OCI-LY3 (cell line): ENCODE measurements around the gene SYNPO2.

ENCODE experiments used
- H2AFZ ChIP-seq: fragments of 200-600, 300-600 bp; shearing (Covaris generic); 2 replicates; pipeline ENCODE4 v1.6.0; 2014; ENCODE audit warnings: antibody characterized with exemption, low read depth, low read length
- H3K27ac ChIP-seq: fragments of 200-600, 300-600 bp; sonication (generic); 2 replicates; pipeline ENCODE4 v1.5.1; 2014; ENCODE audit warnings: mild to moderate bottlenecking, low read length, moderate library complexity, mixed read lengths
- H3K27me3 ChIP-seq: fragments of 200-600, 300-600 bp; sonication (generic); 2 replicates; pipeline ENCODE4 v1.6.1; 2014; ENCODE audit warnings: low read depth, low read length, mixed read lengths
- H3K36me3 ChIP-seq: fragments of 200-600, 300-600 bp; sonication (generic); replicated peaks from 2 replicates; pipeline ENCODE3; 2014; ENCODE audit warnings: low read depth, low read length, mixed read lengths
- H3K4me1 ChIP-seq: fragments of 300-600, 200-600 bp; sonication (generic); 2 replicates; pipeline ENCODE4 v1.6.1; 2014; ENCODE audit warnings: low read length, mixed read lengths
- H3K4me2 ChIP-seq: fragments of 200-600, 300-600 bp; sonication (generic); 2 replicates; pipeline ENCODE4 v1.6.1; 2014; ENCODE audit warnings: low read length, mixed read lengths
- H3K4me3 ChIP-seq: fragments of 300-600, 200-600 bp; sonication (generic); 2 replicates; pipeline ENCODE4 v1.5.1; 2014; ENCODE audit warnings: antibody characterized with exemption, mild to moderate bottlenecking, low read length, moderate library complexity
- H3K79me2 ChIP-seq: fragments of 300-600, 200-600 bp; shearing (Covaris generic); 2 replicates; pipeline ENCODE4 v1.6.1; 2014; ENCODE audit warnings: mild to moderate bottlenecking, low read length, mixed read lengths
- H3K9ac ChIP-seq: fragments of 300-600, 200-600 bp; shearing (Covaris generic); 2 replicates; pipeline ENCODE4 v1.6.0; 2014; ENCODE audit warnings: mild to moderate bottlenecking, low read length, moderate library complexity
- H3K9me3 ChIP-seq: fragments of 200-600, 300-600 bp; shearing (Covaris generic); 2 replicates; pipeline ENCODE4 v1.6.1; 2014; ENCODE audit warnings: low read length, mixed read lengths; ENCODE audit not compliant: insufficient read depth
- H4K20me1 ChIP-seq: fragments of 200-600, 300-600 bp; sonication (generic); 2 replicates; pipeline ENCODE4 v1.6.1; 2016; ENCODE audit warnings: low read length, mixed read lengths; ENCODE audit not compliant: insufficient read depth
- EZH2phosphoT487 ChIP-seq: fragments of 200-600 bp; shearing (Covaris generic); IDR thresholded peaks from 2 replicates; pipeline ENCODE4 v1.6.1; 2018; ENCODE audit warnings: antibody characterized with exemption, mixed run types, low read depth
- TF ChIP-seq, protein P1 (sequence below): fragments of 200-600, 300-600 bp; sonication (generic); IDR thresholded peaks from 2 replicates; pipeline ENCODE4 v1.5.1; 2014; ENCODE audit warnings: antibody characterized with exemption, low read length, low read depth

SYNPO2 gene

DNA sequence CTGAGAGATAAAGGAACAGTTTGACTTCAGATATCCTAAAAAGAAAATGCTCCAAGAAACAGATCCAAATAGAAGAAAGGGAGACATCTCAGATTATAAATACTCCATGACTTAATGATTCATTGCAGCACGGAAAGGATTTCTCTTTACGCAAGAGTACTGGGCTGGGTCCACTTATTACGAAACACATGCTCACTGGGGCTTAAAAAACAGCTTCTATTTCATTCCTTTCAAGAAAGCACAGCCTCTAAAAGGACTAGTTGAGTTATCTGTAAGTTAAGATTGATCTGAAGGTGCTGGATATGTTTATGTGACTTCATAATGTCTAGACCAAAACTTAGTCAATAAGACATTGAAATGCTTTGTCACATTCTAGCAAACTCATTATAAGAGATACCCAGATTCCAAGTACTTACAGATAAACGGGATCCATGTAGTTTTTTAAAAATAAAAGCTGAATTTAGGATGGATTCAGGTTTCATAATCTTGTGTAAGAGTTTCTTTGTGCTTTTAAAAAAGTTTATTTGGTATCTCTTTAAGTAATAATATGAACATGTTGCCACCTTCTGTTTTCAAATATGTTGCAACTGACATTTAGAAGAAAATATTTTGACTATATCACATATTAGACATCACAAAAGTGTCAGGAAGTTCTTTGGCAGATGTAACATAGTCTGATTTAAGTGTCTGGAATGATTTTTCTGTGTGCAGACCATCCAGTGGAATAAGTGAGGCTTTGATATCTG, 137.4 kb downstream of the SYNPO2 start:
- Histone ChIP-seq H3K79me2 (no peaks in the 10 kb centered on the region), H3K4me2 (peak overlapping the region; percentile 29; the same call in 1 of the 2 replicates), H3K36me3 (no peaks in the 10 kb centered on the region), H3K4me1 (peaks cover 9% of the 10 kb centered on the region), H3K9me3 (no peaks in the 10 kb centered on the region), H3K4me3 (no peak overlapping the region), H3K27me3 (no peaks in the 10 kb centered on the region), H4K20me1 (no peaks in the 10 kb centered on the region), H2AFZ (peak overlapping the region; percentile 47; the same call in 1 of the 2 replicates), H3K9ac (no peak overlapping the region), H3K27ac (no peak overlapping the region)
- TF ChIP-seq, protein P1, sequence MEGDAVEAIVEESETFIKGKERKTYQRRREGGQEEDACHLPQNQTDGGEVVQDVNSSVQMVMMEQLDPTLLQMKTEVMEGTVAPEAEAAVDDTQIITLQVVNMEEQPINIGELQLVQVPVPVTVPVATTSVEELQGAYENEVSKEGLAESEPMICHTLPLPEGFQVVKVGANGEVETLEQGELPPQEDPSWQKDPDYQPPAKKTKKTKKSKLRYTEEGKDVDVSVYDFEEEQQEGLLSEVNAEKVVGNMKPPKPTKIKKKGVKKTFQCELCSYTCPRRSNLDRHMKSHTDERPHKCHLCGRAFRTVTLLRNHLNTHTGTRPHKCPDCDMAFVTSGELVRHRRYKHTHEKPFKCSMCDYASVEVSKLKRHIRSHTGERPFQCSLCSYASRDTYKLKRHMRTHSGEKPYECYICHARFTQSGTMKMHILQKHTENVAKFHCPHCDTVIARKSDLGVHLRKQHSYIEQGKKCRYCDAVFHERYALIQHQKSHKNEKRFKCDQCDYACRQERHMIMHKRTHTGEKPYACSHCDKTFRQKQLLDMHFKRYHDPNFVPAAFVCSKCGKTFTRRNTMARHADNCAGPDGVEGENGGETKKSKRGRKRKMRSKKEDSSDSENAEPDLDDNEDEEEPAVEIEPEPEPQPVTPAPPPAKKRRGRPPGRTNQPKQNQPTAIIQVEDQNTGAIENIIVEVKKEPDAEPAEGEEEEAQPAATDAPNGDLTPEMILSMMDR, result no peak
- no peak for TF ChIP-seq EZH2phosphoT487

DNA sequence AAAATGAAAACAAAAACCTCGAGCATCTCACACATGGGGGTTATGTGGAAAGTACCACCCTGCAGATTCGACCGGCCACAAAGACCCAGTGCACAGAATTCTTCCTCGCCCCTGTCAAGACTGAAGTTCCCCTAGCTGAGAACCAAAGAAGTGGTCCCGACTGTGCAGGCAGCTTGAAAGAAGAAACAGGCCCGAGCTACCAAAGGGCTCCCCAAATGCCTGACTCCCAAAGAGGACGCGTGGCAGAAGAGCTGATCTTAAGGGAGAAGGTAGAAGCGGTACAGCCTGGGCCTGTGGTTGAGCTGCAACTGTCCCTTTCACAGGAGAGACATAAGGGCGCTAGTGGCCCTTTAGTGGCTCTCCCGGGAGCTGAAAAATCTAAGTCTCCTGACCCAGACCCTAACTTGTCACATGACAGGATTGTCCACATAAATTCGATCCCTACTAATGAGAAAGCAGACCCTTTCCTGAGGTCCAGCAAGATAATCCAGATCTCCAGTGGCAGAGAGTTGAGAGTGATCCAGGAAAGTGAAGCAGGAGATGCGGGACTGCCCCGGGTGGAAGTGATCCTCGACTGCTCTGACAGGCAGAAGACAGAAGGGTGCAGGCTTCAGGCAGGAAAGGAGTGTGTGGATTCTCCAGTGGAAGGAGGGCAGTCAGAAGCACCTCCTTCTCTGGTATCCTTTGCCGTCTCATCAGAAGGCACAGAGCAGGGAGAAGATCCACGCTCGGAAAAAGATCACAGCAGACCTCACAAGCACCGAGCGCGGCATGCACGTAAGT, 138.2 kb downstream of the SYNPO2 start:
- no peak overlapping the region for H3K4me2 ChIP-seq

DNA sequence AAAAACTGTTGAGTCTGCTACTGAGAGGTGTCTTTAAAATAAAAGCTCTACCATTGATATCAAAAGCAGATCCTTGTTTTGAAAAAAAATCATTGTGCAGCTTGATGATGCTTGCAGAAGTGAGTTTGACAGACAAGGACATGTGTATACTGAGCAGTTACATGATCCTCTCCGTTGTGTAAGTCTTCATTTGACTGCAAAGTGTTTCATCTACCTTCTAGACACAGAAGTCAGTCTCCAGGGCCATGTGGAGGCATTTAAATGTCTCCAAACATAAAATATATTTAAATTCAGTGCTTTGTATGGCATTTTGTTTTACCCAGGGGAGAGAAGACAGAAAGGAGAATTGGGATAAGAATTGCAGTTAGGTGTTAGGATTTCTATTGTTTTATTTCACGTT, 139.2 kb downstream of the SYNPO2 start:
- no peaks in the 10 kb centered on the region for H3K9me3 ChIP-seq
- no peak overlapping the region for H2AFZ ChIP-seq
- peaks cover 9% of the 10 kb centered on the region for H3K4me1 ChIP-seq
- TF ChIP-seq, protein P1, result no peak
- TF ChIP-seq EZH2phosphoT487, result no peak
- no peak overlapping the region for H3K4me2 ChIP-seq
- no peak overlapping the region for H3K27ac ChIP-seq
- no peaks in the 10 kb centered on the region for H3K79me2 ChIP-seq
- H3K4me3 ChIP-seq, result no peak overlapping the region
- no peaks in the 10 kb centered on the region for H3K27me3 ChIP-seq
- H3K36me3 ChIP-seq, result no peaks in the 10 kb centered on the region
- no peaks in the 10 kb centered on the region for H4K20me1 ChIP-seq
- H3K9ac ChIP-seq, result no peak overlapping the region

More for the DNA sequence above, 138.2 kb downstream of the SYNPO2 start:
- Histone ChIP-seq H3K4me1 (peaks cover 9% of the 10 kb centered on the region), H3K9ac (no peak overlapping the region), H3K4me3 (no peak overlapping the region), H3K27ac (no peak overlapping the region), H3K27me3 (no peaks in the 10 kb centered on the region), H3K36me3 (no peaks in the 10 kb centered on the region), H3K79me2 (no peaks in the 10 kb centered on the region), H3K9me3 (no peaks in the 10 kb centered on the region), H2AFZ (0 out of 2 replicates have a peak overlapping the region, but pooled peaks have one; percentile 26), H4K20me1 (no peaks in the 10 kb centered on the region)
- TF ChIP-seq, protein P1, result no peak
- no peak for TF ChIP-seq EZH2phosphoT487

DNA sequence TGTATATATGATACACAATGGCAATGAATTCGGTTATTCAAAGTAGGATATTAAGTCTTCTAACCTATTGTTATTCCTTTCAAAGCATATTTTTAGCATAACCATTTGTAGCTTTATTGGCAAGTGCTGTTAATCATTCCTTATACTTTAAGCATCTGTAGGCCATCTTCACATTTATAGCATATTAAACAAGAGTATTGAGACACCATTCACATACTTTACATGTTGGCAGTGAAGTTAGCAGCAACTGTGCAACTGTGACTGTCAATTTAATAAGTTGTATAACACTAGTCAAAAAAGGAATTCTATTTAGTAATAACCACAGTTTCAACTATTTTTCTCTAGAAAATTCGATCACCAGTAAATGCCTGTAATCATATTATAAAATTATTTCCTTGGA, 139.6 kb downstream of the SYNPO2 start:
- Histone ChIP-seq H3K4me2 (no peak overlapping the region), H3K4me3 (no peak overlapping the region), H2AFZ (no peak overlapping the region), H3K9me3 (no peaks in the 10 kb centered on the region), H3K27me3 (no peaks in the 10 kb centered on the region), H4K20me1 (no peaks in the 10 kb centered on the region), H3K9ac (no peak overlapping the region), H3K27ac (no peak overlapping the region), H3K4me1 (peaks cover 13% of the 10 kb centered on the region), H3K79me2 (no peaks in the 10 kb centered on the region), H3K36me3 (no peaks in the 10 kb centered on the region)
- TF ChIP-seq, protein P1, result no peak
- no peak for TF ChIP-seq EZH2phosphoT487
